ENCODE measurements around the gene VTI1A. TPM values are rescaled to one million over a fixed set of nuclear protein-coding genes. Genes with fewer than 3 reads are reported as not detected.

The VTI1A gene
- total and polyA plus RNA-seq, 12 donors, result 5.2 to 64.1 (median 22.0) TPM

DNA sequence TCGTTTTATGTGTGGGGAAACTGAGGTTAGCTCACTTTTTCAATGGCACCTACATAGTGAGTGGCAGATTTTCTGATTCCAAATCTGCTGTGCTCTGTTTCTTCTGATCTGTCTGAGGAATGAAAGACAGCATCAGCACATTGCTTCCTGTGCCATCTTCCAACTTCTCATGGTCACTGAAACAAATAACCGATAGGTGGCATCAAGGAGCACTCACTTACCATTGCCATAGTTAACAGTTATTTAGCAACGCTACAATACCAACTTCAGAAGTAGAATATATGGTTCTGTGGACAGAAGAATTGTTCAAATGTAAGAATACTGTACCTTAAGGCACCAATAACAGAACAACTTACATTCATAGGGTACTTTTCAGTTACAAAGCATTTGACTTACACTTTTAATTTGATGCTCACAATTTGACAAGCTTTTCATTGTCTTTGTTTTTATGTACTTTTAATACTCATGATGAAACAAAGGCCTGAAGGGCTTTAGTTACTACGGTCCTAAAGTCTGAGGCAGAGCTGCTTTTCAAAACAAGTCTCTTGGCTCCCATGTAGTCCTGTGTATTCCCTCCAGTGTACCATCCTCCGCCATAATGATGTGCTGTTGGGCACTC lies 274.2 kb downstream of the VTI1A start:
- no peak for TF ChIP-seq POLR2A (IDR thresholded peaks at IDR 0.05)
- TF ChIP-seq, protein P1, sequence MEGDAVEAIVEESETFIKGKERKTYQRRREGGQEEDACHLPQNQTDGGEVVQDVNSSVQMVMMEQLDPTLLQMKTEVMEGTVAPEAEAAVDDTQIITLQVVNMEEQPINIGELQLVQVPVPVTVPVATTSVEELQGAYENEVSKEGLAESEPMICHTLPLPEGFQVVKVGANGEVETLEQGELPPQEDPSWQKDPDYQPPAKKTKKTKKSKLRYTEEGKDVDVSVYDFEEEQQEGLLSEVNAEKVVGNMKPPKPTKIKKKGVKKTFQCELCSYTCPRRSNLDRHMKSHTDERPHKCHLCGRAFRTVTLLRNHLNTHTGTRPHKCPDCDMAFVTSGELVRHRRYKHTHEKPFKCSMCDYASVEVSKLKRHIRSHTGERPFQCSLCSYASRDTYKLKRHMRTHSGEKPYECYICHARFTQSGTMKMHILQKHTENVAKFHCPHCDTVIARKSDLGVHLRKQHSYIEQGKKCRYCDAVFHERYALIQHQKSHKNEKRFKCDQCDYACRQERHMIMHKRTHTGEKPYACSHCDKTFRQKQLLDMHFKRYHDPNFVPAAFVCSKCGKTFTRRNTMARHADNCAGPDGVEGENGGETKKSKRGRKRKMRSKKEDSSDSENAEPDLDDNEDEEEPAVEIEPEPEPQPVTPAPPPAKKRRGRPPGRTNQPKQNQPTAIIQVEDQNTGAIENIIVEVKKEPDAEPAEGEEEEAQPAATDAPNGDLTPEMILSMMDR (IDR thresholded peaks at IDR 0.05), result peak; percentile 49 to 77 (median 70)
- no peak overlapping the region for H3K27ac ChIP-seq
- 50 to 55% (median 52%) methylated on average over 5 of the region's 5 CpGs for WGBS, 4 donors
- H3K4me1 ChIP-seq (replicated peaks in 1 of 2), result no peaks in the 10 kb centered on the region
- H3K27me3 ChIP-seq, result no peaks in the 10 kb centered on the region
- intact Hi-C loops (cut with DNase I), result loop anchor here in 1 of 2 donors (10.0 kb wide), 2 partner anchors 404 to 664 kb away; no protein-coding TSS in a partner anchor
- peak in 4 of 7 donors; percentile 15 to 50 (median 34) for DNase-seq
- H3K36me3 ChIP-seq (replicated peaks in 1 of 2), result no peaks in the 10 kb centered on the region
- no peak overlapping the region for H3K4me3 ChIP-seq
- no peaks in the 10 kb centered on the region for H3K9me3 ChIP-seq (replicated peaks in 1 of 3)

DNA sequence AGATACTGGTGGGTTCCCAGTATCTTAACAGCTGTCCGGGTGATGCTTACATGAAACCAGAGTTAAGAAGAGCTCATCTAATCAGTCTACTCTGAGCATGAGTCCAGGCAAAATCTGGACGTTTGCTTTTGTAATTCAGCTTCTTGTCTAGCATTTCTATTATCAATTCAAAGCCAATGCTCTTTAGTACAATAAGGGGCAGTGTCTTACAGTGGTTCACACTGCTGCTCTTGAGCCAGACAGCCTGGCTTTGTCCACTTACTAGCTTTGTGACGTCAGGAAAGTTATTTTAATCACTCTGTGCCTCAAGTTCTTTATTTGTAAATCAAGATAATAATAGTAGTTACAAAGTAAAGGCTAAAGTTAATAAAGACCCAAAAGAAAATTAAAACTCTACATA lies 275.7 kb downstream of the VTI1A start:
- no peak overlapping the region for H3K27ac ChIP-seq
- H3K9me3 ChIP-seq (replicated peaks in 1 of 3), result no peaks in the 10 kb centered on the region
- 80 to 85% (median 83%) methylated on average over 3 of the region's 3 CpGs for WGBS, 4 donors
- H3K36me3 ChIP-seq (replicated peaks in 1 of 2), result no peaks in the 10 kb centered on the region
- no peak for TF ChIP-seq POLR2A (IDR thresholded peaks at IDR 0.05)
- TF ChIP-seq, protein P1 (IDR thresholded peaks at IDR 0.05), result no peak
- H3K4me3 ChIP-seq, result no peak overlapping the region
- H3K4me1 ChIP-seq (replicated peaks in 1 of 2), result no peaks in the 10 kb centered on the region
- intact Hi-C loops (cut with DNase I), result loop anchor here in 1 of 2 donors (10.0 kb wide), 2 partner anchors 402 to 662 kb away; no protein-coding TSS in a partner anchor
- DNase-seq, result no peak
- no peaks in the 10 kb centered on the region for H3K27me3 ChIP-seq

DNA sequence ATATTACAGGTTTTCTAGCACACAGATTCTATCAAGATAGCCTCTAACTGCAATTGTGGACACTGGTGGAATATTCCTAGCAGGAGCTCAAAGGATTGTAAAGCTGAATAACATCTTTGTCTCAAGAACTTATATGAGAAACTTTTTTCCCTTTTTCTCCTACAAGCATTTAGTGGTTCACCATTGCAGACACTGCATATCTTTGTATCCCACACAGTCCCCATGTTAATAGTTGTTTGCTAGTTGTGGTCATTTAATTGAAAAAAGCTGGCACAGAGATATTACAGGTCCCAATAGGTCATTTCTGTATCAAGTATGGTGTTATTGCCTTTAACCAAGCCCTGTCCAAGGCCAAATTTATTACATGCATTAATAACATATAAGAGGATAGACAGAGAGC lies 276.9 kb downstream of the VTI1A start:
- no peak for DNase-seq
- intact Hi-C loops (cut with DNase I), result loop anchor here in 1 of 2 donors (10.0 kb wide), 2 partner anchors 401 to 661 kb away; no protein-coding TSS in a partner anchor
- no peak overlapping the region for H3K4me3 ChIP-seq
- no peaks in the 10 kb centered on the region for H3K27me3 ChIP-seq
- no peaks in the 10 kb centered on the region for H3K36me3 ChIP-seq (replicated peaks in 1 of 2)
- no peaks in the 10 kb centered on the region for H3K4me1 ChIP-seq (replicated peaks in 1 of 2)
- H3K27ac ChIP-seq, result no peak overlapping the region
- TF ChIP-seq, protein P1 (IDR thresholded peaks at IDR 0.05), result no peak
- TF ChIP-seq POLR2A (IDR thresholded peaks at IDR 0.05), result no peak
- no peaks in the 10 kb centered on the region for H3K9me3 ChIP-seq (replicated peaks in 1 of 3)

DNA sequence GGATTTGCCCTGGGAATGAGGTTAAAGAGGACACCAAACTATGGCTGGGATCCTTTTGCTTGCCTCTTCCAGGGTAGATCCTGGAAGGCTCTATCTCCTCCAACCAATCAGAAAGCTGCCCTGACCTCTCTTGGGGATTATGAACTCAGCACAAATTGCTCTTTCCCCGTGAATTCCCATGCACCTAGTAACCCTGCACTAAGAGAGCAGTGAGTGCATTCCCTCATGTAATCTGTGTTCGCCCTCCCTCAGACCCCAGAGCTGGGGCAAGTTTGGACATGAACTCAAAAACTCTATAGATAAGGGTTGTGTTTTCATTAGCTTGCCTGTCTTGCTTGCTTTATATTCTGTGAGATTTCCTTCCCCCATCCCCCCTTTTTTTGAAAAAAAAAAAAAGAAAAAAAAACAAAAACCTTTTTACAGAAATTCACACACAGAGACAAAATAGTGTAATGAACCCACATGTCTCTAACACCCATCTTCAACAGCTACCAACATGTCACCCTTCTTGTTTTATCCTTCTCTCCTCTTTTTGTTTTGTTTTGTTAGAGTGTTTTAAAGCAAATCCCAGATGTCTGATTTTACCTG lies 277.5 kb downstream of the VTI1A start:
- Histone ChIP-seq H3K4me3 (no peak overlapping the region), H3K27me3 (no peaks in the 10 kb centered on the region), H3K9me3 (replicated peaks in 1 of 3) (no peaks in the 10 kb centered on the region), H3K4me1 (replicated peaks in 1 of 2) (no peaks in the 10 kb centered on the region), H3K36me3 (replicated peaks in 1 of 2) (no peaks in the 10 kb centered on the region), H3K27ac (no peak overlapping the region)
- DNase-seq, result no peak
- WGBS, 4 donors, result 75 to 87% (median 78%) methylated on average over 2 of the region's 2 CpGs
- intact Hi-C loops (cut with DNase I), result loop anchor here in 1 of 2 donors (10.0 kb wide), 2 partner anchors 400 to 660 kb away; no protein-coding TSS in a partner anchor
- no peak for TF ChIP-seq POLR2A (IDR thresholded peaks at IDR 0.05)

Data from adrenal gland (tissue), 12 donors.